ENCODE data around the gene TMEM167B.

TMEM167B gene

GRCh38 chr1:109060707-109061106, 29.9 kb upstream of the TMEM167B start:
- TF ChIP-seq, protein P1, sequence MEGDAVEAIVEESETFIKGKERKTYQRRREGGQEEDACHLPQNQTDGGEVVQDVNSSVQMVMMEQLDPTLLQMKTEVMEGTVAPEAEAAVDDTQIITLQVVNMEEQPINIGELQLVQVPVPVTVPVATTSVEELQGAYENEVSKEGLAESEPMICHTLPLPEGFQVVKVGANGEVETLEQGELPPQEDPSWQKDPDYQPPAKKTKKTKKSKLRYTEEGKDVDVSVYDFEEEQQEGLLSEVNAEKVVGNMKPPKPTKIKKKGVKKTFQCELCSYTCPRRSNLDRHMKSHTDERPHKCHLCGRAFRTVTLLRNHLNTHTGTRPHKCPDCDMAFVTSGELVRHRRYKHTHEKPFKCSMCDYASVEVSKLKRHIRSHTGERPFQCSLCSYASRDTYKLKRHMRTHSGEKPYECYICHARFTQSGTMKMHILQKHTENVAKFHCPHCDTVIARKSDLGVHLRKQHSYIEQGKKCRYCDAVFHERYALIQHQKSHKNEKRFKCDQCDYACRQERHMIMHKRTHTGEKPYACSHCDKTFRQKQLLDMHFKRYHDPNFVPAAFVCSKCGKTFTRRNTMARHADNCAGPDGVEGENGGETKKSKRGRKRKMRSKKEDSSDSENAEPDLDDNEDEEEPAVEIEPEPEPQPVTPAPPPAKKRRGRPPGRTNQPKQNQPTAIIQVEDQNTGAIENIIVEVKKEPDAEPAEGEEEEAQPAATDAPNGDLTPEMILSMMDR (IDR thresholded peaks at IDR 0.05) = no peak
- DNase-seq = no peak
- H3K4me1 Mint-ChIP-seq = no peaks in the 10 kb centered on the region
- no peak overlapping the region for H3K4me3 Mint-ChIP-seq
- peaks cover 17% of the 10 kb centered on the region for H3K36me3 Mint-ChIP-seq (ENCODE audit: low read depth)
- H3K27me3 Mint-ChIP-seq (ENCODE audit: low read depth, poor library complexity) = peaks cover 18% of the 10 kb centered on the region
- H3K27ac Mint-ChIP-seq = no peak overlapping the region
- H3K9me3 Mint-ChIP-seq = no peaks in the 10 kb centered on the region

DNA sequence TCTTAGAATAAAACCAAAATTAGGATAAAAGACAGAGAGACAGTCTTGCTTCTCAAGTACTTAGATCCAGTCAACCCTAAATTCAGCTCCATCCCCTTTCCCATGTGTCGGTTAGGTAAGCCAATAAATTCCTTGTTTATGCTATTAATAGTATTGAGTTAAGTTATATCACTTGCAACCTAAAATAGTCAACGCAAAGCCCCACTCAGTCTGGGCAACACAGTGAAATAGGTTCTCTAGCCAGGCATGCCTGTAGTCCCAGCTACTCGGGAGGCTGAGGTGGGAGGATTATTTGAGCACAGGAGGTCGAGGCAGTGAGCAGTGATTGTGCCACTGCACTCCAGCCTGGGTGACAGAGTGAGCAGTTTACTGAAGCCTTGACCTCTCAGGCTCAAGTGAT, 29.4 kb upstream of the TMEM167B start:
- peaks cover 13% of the 10 kb centered on the region for H3K27me3 Mint-ChIP-seq (ENCODE audit: low read depth, poor library complexity)
- peaks cover 21% of the 10 kb centered on the region for H3K36me3 Mint-ChIP-seq (ENCODE audit: low read depth)
- no peak overlapping the region for H3K27ac Mint-ChIP-seq
- DNase-seq = no peak
- TF ChIP-seq, protein P1 (IDR thresholded peaks at IDR 0.05) = no peak
- no peaks in the 10 kb centered on the region for H3K9me3 Mint-ChIP-seq
- H3K4me1 Mint-ChIP-seq = no peaks in the 10 kb centered on the region
- H3K4me3 Mint-ChIP-seq = no peak overlapping the region

DNA sequence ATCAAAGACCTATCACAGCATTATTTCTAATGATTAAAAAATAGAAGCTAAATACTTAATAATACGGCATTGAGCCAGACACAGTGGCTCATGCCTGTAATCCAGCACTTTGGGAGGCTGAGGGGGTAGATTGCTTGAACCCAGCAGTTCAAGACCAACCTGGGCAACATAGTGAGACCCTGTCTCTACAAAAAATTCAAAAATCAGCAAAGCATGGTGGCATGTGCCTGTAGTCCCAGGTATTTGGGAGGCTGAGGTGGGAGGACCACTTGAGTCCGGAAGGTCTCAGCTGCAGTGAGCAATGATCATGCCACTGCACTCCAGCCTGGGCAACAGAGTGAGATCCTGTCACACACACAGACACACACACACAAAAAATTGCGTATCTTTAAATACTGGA, 25.4 kb upstream of the TMEM167B start:
- TF ChIP-seq, protein P1 (IDR thresholded peaks at IDR 0.05) = no peak
- H3K27me3 Mint-ChIP-seq (ENCODE audit: low read depth, poor library complexity) = no peaks in the 10 kb centered on the region
- peaks cover 32% of the 10 kb centered on the region for H3K36me3 Mint-ChIP-seq (ENCODE audit: low read depth)
- H3K4me1 Mint-ChIP-seq = no peaks in the 10 kb centered on the region
- H3K4me3 Mint-ChIP-seq = no peak overlapping the region
- H3K27ac Mint-ChIP-seq = no peak overlapping the region
- no peak for DNase-seq
- H3K9me3 Mint-ChIP-seq = no peaks in the 10 kb centered on the region

DNA sequence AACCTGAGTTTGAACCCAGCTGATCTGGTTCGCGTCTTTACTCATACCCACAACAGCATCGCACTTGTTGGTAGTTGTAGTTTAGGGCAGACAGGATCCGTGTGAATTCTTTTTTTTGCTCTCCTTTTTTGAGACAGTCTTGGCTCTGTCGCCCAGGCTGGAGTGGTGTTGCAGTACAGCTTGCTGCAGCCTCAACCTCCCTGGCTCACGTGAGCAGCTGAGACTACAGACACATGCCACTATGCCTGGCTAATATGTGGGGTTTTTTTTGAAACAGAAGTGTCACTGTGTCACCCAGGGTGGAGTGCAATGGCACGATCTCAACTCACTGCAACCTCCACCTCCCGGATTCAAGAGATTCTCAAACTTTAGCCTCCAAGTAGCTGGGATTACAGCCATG, 22.7 kb upstream of the TMEM167B start:
- TF ChIP-seq, protein P1 (IDR thresholded peaks at IDR 0.05) = no peak
- no peak for DNase-seq
- H3K9me3 Mint-ChIP-seq = no peaks in the 10 kb centered on the region
- no peak overlapping the region for H3K27ac Mint-ChIP-seq
- H3K4me1 Mint-ChIP-seq = no peaks in the 10 kb centered on the region
- H3K4me3 Mint-ChIP-seq = no peak overlapping the region
- no peaks in the 10 kb centered on the region for H3K27me3 Mint-ChIP-seq (ENCODE audit: low read depth, poor library complexity)
- H3K36me3 Mint-ChIP-seq (ENCODE audit: low read depth) = peaks cover 48% of the 10 kb centered on the region

- Mint-ChIP-seq H3K36me3 (ENCODE audit: low read depth) (peaks cover 54% of the 10 kb centered on the region), H3K9me3 (no peaks in the 10 kb centered on the region), H3K27ac (no peak overlapping the region), H3K4me3 (no peak overlapping the region), H3K4me1 (peaks cover 2% of the 10 kb centered on the region), H3K27me3 (ENCODE audit: low read depth, poor library complexity) (no peaks in the 10 kb centered on the region)
- TF ChIP-seq, protein P1 (IDR thresholded peaks at IDR 0.05) = no peak
- no peak for DNase-seq
Measured at GRCh38 chr1:109069294-109069693, 21.3 kb upstream of the TMEM167B start.

Measured in nephron progenitor cell (in vitro differentiated cells).